ENCODE data around the gene SLC22A23.

- TF ChIP-seq, protein P1, sequence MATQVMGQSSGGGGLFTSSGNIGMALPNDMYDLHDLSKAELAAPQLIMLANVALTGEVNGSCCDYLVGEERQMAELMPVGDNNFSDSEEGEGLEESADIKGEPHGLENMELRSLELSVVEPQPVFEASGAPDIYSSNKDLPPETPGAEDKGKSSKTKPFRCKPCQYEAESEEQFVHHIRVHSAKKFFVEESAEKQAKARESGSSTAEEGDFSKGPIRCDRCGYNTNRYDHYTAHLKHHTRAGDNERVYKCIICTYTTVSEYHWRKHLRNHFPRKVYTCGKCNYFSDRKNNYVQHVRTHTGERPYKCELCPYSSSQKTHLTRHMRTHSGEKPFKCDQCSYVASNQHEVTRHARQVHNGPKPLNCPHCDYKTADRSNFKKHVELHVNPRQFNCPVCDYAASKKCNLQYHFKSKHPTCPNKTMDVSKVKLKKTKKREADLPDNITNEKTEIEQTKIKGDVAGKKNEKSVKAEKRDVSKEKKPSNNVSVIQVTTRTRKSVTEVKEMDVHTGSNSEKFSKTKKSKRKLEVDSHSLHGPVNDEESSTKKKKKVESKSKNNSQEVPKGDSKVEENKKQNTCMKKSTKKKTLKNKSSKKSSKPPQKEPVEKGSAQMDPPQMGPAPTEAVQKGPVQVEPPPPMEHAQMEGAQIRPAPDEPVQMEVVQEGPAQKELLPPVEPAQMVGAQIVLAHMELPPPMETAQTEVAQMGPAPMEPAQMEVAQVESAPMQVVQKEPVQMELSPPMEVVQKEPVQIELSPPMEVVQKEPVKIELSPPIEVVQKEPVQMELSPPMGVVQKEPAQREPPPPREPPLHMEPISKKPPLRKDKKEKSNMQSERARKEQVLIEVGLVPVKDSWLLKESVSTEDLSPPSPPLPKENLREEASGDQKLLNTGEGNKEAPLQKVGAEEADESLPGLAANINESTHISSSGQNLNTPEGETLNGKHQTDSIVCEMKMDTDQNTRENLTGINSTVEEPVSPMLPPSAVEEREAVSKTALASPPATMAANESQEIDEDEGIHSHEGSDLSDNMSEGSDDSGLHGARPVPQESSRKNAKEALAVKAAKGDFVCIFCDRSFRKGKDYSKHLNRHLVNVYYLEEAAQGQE (IDR thresholded peaks at IDR 0.05; ENCODE audit: low read depth), result no peak
- no peak for TF ChIP-seq TAF1 (IDR thresholded peaks at IDR 0.05; ENCODE audit: low read depth)
- no peak for TF ChIP-seq ZBTB7A (IDR thresholded peaks at IDR 0.05; ENCODE audit: low read depth)
- TF ChIP-seq NFIC (IDR thresholded peaks at IDR 0.05), result no peak
- TF ChIP-seq, protein P2, sequence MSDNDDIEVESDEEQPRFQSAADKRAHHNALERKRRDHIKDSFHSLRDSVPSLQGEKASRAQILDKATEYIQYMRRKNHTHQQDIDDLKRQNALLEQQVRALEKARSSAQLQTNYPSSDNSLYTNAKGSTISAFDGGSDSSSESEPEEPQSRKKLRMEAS (IDR thresholded peaks at IDR 0.05), result no peak
- no peak for TF ChIP-seq EP300 (IDR thresholded peaks at IDR 0.05; ENCODE audit: borderline replicate concordance)
- TF ChIP-seq FOXM1 (IDR thresholded peaks at IDR 0.05; ENCODE audit: borderline replicate concordance, low read depth), result no peak
- TF ChIP-seq EGR1 (IDR thresholded peaks at IDR 0.05), result no peak
- TF ChIP-seq TEAD4 (IDR thresholded peaks at IDR 0.05), result no peak
- TF ChIP-seq, protein P3, sequence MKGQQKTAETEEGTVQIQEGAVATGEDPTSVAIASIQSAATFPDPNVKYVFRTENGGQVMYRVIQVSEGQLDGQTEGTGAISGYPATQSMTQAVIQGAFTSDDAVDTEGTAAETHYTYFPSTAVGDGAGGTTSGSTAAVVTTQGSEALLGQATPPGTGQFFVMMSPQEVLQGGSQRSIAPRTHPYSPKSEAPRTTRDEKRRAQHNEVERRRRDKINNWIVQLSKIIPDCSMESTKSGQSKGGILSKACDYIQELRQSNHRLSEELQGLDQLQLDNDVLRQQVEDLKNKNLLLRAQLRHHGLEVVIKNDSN (IDR thresholded peaks at IDR 0.05), result no peak
- no peak for TF ChIP-seq YY1 (IDR thresholded peaks at IDR 0.05; ENCODE audit: low read depth)
- no peak for TF ChIP-seq CREB1 (IDR thresholded peaks at IDR 0.05; ENCODE audit: low read depth)
- TF ChIP-seq CEBPB (IDR thresholded peaks at IDR 0.05), result no peak
- TF ChIP-seq RAD21 (IDR thresholded peaks at IDR 0.05; ENCODE audit: low read depth), result no peak
Measured at GRCh38 chr6:3337521-3338350, 119.1 kb downstream of the SLC22A23 start.
